WTC11 (cell line): ENCODE data around the gene ETFB.

ENCODE experiments used
- CTCF ChIP-seq: fragments of 200-600 bp; IDR thresholded peaks from 2 replicates; pipeline ENCODE4 v1.8.0; 2022; ENCODE audit warnings: antibody characterized with exemption
- FOXP4 ChIP-seq: sonication (generic); formaldehyde crosslinking; IDR thresholded peaks from 2 replicates; pipeline ENCODE4 v1.8.0; 2022; ENCODE audit warnings: mild to moderate bottlenecking, missing genetic modification reagents
- MAX ChIP-seq: sonication (generic); formaldehyde crosslinking; IDR thresholded peaks from 2 replicates; pipeline ENCODE4 v1.8.0; 2022; ENCODE audit warnings: mild to moderate bottlenecking, missing genetic modification reagents
- USF2 ChIP-seq: sonication (generic); formaldehyde crosslinking; IDR thresholded peaks from 2 replicates; pipeline ENCODE4 v1.8.1; 2023; ENCODE audit warnings: mild to moderate bottlenecking, missing genetic modification reagents, moderate library complexity
- ZSCAN18 ChIP-seq: fragments of 250-450 bp; sonication (Bioruptor Pico); IDR thresholded peaks from 2 replicates; pipeline ENCODE4 v2.1.2; 2022; ENCODE audit warnings: mild to moderate bottlenecking, moderate library complexity

GRCh38 chr19:51295382-51296126 is 70.6 kb downstream of the ETFB start:
- no peak for TF ChIP-seq CTCF
- TF ChIP-seq MAX (CRISPR knock-in tag), result no peak
- no peak for TF ChIP-seq FOXP4
- no peak for TF ChIP-seq ZSCAN18
- no peak for TF ChIP-seq USF2
